Loucy (cell line): ENCODE results near the gene ALCAM.

Experiments
- EZH2phosphoT487 ChIP-seq: fragments of 200-600 bp; IDR thresholded peaks from 2 replicates; pipeline ENCODE4 v1.6.1; 2018; ENCODE audit warnings: antibody characterized with exemption, mild to moderate bottlenecking, moderate library complexity, borderline replicate concordance
- TF ChIP-seq, protein P1 (sequence below): fragments of 200-600 bp; sonication (generic); conservative IDR thresholded peaks from 2 replicates; pipeline ENCODE4 v1.5.1; 2014; ENCODE audit warnings: mild to moderate bottlenecking, antibody characterized with exemption, low read length

DNA sequence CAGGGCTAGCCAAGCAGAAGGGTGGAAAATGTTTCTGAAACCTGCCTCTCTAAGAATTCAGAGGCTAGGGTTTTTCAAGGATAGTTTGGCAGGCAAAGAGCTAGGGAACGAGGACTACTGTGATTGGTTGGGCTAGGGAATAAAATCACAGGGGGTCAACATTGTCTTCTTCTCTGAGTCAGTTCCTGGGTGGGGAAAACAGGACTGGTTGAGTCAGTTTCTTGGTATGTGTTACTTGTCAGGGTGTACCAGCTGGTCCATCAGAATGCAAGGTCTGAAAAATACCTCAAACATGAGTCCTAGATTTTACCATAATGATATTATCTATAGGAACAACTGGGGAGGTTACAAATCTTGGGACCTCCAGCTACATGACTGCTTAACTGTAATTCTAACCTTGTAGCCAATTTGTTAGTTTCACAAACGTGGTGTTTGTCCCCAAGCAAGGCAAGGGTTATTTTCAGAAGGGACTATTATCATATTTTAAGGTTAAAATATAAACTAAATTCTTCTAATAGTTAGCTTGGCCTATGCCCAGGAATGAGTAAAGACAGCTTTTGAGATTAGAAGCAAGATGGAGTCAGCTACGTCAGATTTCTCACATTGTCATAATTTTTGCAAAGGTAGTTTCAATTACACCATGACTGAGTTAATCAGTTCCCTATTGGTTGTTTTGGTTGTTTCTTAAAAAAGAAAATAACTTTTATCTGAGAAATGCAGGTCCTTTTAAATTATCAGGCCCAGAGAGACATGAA lies 231.5 kb downstream of the ALCAM start:
- TF ChIP-seq, protein P1, sequence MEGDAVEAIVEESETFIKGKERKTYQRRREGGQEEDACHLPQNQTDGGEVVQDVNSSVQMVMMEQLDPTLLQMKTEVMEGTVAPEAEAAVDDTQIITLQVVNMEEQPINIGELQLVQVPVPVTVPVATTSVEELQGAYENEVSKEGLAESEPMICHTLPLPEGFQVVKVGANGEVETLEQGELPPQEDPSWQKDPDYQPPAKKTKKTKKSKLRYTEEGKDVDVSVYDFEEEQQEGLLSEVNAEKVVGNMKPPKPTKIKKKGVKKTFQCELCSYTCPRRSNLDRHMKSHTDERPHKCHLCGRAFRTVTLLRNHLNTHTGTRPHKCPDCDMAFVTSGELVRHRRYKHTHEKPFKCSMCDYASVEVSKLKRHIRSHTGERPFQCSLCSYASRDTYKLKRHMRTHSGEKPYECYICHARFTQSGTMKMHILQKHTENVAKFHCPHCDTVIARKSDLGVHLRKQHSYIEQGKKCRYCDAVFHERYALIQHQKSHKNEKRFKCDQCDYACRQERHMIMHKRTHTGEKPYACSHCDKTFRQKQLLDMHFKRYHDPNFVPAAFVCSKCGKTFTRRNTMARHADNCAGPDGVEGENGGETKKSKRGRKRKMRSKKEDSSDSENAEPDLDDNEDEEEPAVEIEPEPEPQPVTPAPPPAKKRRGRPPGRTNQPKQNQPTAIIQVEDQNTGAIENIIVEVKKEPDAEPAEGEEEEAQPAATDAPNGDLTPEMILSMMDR, result no peak
- no peak for TF ChIP-seq EZH2phosphoT487
